Measurements from ENCODE around the gene SVBP.

- TF ChIP-seq POLR2A (IDR thresholded peaks at IDR 0.05) (no peak), CTCF (IDR thresholded peaks at IDR 0.05) (no peak), POLR2AphosphoS5 (IDR thresholded peaks at IDR 0.05) (no peak)
Measured at GRCh38 chr1:42830631-42831030, 13.4 kb upstream of the SVBP start.
